Sigmoid colon (tissue), 7 donors: Measurements from ENCODE around the gene MGMT. TPM values are rescaled to one million over a fixed set of nuclear protein-coding genes. Genes with fewer than 3 reads are reported as not detected.
"Not testable (repeated sequence)": the region's sequence is repeated elsewhere in the genome, so short reads cannot be mapped to it uniquely, and the experiment has no call there.

ENCODE experiments used
- DNase-seq: peaks from one replicate; pipeline ENCODE4 v3.0.0-alpha.2; 2019
- H3K27ac ChIP-seq, 4 donors: fragments of 200-600 bp; sonication (generic); one replicate each; pipeline ENCODE4 v1.5.1; 2016 to 2019; ENCODE audit warnings: mild to moderate bottlenecking in 1 of 4
- H3K27me3 ChIP-seq, 3 donors: fragments of 200-600 bp; sonication (generic); one replicate each; pipeline ENCODE4 v1.5.1; 2019; ENCODE audit warnings: mild to moderate bottlenecking in 1 of 3
- H3K36me3 ChIP-seq, 4 donors: fragments of 200-600 bp; sonication (generic); one replicate each; pipeline ENCODE4 v1.5.1; 2016 to 2019
- H3K4me1 ChIP-seq, 4 donors: fragments of 200-600 bp; sonication (generic); one replicate each; pipeline ENCODE4 v1.5.1; 2017 to 2019
- H3K4me3 ChIP-seq, 4 donors: fragments of 200-600 bp; sonication (generic); one replicate each; pipeline ENCODE4 v1.5.1; 2017 to 2019; ENCODE audit warnings: mild to moderate bottlenecking in 2 of 4, moderate library complexity in 1 of 4
- H3K9me3 ChIP-seq, 4 donors: fragments of 200-600 bp in 3 of 4; sonication (generic) in 3 of 4; one replicate each; pipeline versions ENCODE4 v1.5.1 to v1.6.1; 2013 to 2019
- EP300 ChIP-seq, 4 donors: sonication (generic); formaldehyde crosslinking; IDR thresholded peaks; one replicate each; pipeline ENCODE4 v1.6.1; 2017; ENCODE audit warnings: antibody characterized with exemption in 4 of 4
- POLR2A ChIP-seq, 2 donors: fragments of 450-650 bp; IDR thresholded peaks; one replicate each; pipeline ENCODE4 v1.6.1; 2016; ENCODE audit warnings: antibody characterized with exemption in 2 of 2, mild to moderate bottlenecking in 2 of 2, moderate library complexity in 2 of 2
- POLR2AphosphoS5 ChIP-seq, 4 donors: sonication (generic); formaldehyde crosslinking; IDR thresholded peaks; one replicate each; pipeline ENCODE4 v1.6.1; 2017; ENCODE audit warnings: antibody characterized with exemption in 4 of 4
- WGBS, 2 donors: extraction: QIAGEN DNeasy Blood & Tissue Kit; methylation state at CpG; one replicate each; pipeline ENCODE4 v1.1.7; 2013; 5-methylcytosine and 5-hydroxymethylcytosine counted together
- intact Hi-C: fragments of 100-400 bp; cut with DNase I; formaldehyde crosslinking; loops from one replicate; pipeline ENCODE4 v1.15.1; 2023
- polyA plus RNA-seq, 3 donors: library from polyadenylated mRNA; stranded (reverse); fragments of 200-250 nt; gene quantifications; one replicate each; pipeline ENCODE4 v1.2.3, GENCODE V29; 2013
- total RNA-seq, 4 donors: library from RNA; depleted of rRNA; stranded (reverse); fragments of >200 nt; gene quantifications; one replicate each; pipeline ENCODE4 v1.1.0, GENCODE V29; 2016
- TF ChIP-seq, protein P1 (sequence below), 4 experiments: fragments of 450-650 bp in 3 of 4; fragments of 200-600 bp in 1 of 4; IDR thresholded peaks; one replicate each; pipeline ENCODE4 v1.5.1; 2016 to 2019; ENCODE audit warnings: antibody characterized with exemption in 4 of 4, mild to moderate bottlenecking in 3 of 4, moderate library complexity in 2 of 4
- donor health status: healthy with polysubstance abuse.
- donor health status: Bipolar disorder and iron deficiency.
- donor health status: healthy.

MGMT gene
- total and polyA plus RNA-seq, 7 donors, result 7.2 to 40.3 (median 24.3) TPM

DNA sequence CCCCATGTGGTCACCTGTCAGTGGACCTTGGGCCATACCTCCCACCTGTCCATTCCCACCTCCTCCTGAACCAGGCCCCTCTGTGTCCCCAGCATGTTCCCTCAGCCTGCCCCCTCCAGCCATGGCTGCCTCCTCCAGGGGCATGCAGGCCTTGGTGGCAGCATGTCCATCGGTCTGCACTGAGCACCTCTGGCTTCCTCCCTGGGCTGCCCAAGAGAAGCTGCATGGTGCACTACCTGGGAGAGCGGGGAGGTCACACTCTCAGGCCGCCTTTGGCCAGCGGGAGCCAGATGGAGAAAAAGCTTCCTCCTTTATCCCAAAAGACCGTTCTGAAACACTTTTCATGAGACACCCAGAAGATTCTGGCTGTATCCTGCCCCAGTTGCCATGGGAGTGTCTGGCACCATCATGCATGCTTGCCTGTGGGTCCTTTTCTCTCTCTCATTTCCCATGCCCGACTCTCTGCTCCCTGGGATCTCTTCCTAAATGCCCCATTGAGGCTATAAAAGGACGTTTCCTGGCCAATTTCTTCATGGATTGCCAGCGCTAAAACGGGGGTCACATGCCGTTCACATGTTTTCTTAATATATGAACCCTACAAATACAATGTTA lies 45.5 kb upstream of the MGMT start:
- intact Hi-C loops, result no loop called here
- Histone ChIP-seq H3K4me1 (no peaks in the 10 kb centered on the region), H3K27ac (no peak overlapping the region), H3K36me3 (no peaks in the 10 kb centered on the region), H3K27me3 (no peaks in the 10 kb centered on the region), H3K9me3 (no peaks in the 10 kb centered on the region), H3K4me3 (no peak overlapping the region)
- TF ChIP-seq EP300 (IDR thresholded peaks at IDR 0.05) (no peak), POLR2AphosphoS5 (IDR thresholded peaks at IDR 0.05) (no peak), POLR2A (IDR thresholded peaks at IDR 0.05) (no peak)
- TF ChIP-seq, protein P1, sequence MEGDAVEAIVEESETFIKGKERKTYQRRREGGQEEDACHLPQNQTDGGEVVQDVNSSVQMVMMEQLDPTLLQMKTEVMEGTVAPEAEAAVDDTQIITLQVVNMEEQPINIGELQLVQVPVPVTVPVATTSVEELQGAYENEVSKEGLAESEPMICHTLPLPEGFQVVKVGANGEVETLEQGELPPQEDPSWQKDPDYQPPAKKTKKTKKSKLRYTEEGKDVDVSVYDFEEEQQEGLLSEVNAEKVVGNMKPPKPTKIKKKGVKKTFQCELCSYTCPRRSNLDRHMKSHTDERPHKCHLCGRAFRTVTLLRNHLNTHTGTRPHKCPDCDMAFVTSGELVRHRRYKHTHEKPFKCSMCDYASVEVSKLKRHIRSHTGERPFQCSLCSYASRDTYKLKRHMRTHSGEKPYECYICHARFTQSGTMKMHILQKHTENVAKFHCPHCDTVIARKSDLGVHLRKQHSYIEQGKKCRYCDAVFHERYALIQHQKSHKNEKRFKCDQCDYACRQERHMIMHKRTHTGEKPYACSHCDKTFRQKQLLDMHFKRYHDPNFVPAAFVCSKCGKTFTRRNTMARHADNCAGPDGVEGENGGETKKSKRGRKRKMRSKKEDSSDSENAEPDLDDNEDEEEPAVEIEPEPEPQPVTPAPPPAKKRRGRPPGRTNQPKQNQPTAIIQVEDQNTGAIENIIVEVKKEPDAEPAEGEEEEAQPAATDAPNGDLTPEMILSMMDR (IDR thresholded peaks at IDR 0.05), result no peak
- WGBS, 2 donors, result 83 to 91% methylated on average over 10 of the region's 10 CpGs
- DNase-seq, result no peak

DNA sequence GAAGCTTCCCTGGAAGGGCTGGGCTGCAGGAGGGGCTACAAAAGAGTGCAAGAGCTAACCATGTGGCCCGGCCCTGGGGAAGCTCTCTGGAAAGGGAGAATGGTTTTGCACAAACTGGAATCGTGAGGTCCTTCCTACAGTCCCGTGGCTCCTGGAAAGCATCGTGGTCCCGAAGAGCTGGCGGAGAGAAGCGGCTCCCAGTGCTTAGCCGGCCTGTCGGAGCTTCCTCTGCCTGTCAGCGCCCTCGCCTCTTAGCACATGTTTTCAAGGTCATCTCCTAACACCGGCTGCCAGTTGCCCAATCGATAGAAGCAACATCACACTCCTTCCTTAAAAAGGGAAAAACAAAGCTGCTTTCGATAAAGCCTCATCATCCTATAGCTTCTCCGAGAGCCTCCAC lies 42.1 kb upstream of the MGMT start:
- 87 to 91% methylated on average over 15 of the region's 15 CpGs for WGBS, 2 donors
- Histone ChIP-seq H3K36me3 (no peaks in the 10 kb centered on the region), H3K4me1 (no peaks in the 10 kb centered on the region), H3K27ac (no peak overlapping the region), H3K27me3 (no peaks in the 10 kb centered on the region), H3K4me3 (no peak overlapping the region), H3K9me3 (no peaks in the 10 kb centered on the region)
- no peak for DNase-seq
- TF ChIP-seq POLR2A (IDR thresholded peaks at IDR 0.05) (no peak), POLR2AphosphoS5 (IDR thresholded peaks at IDR 0.05) (no peak), EP300 (IDR thresholded peaks at IDR 0.05) (no peak)
- TF ChIP-seq, protein P1 (IDR thresholded peaks at IDR 0.05), result no peak
- intact Hi-C loops, result no loop called here

DNA sequence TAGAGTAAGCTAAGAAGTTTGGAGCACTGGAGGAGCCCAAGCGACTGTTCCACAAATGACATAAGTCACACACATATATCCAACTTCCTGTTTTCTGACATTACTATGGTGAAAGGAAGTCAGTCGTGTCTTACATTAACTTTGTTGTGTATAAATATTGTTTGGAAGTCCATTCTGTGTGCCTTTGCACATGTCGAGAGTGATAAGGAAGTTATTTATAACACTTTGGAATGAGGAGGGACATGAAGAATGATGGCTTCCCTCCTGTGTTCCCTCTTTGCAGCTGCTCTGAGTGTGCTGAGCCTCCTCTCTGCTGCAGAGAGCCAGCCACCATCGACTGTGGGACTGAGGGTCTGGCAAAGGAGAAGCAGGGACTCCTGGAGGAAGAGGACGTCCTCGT lies 40.4 kb upstream of the MGMT start:
- Histone ChIP-seq H3K4me1 (no peaks in the 10 kb centered on the region), H3K27me3 (no peaks in the 10 kb centered on the region), H3K4me3 (no peak overlapping the region), H3K9me3 (no peaks in the 10 kb centered on the region), H3K36me3 (no peaks in the 10 kb centered on the region), H3K27ac (no peak overlapping the region)
- no peak for DNase-seq
- WGBS, 2 donors, result 33 to 38% methylated on average over 6 of the region's 6 CpGs
- intact Hi-C loops, result no loop called here
- TF ChIP-seq EP300 (IDR thresholded peaks at IDR 0.05), result no peak
- no peak for TF ChIP-seq POLR2A (IDR thresholded peaks at IDR 0.05)
- no peak for TF ChIP-seq POLR2AphosphoS5 (IDR thresholded peaks at IDR 0.05)

DNA sequence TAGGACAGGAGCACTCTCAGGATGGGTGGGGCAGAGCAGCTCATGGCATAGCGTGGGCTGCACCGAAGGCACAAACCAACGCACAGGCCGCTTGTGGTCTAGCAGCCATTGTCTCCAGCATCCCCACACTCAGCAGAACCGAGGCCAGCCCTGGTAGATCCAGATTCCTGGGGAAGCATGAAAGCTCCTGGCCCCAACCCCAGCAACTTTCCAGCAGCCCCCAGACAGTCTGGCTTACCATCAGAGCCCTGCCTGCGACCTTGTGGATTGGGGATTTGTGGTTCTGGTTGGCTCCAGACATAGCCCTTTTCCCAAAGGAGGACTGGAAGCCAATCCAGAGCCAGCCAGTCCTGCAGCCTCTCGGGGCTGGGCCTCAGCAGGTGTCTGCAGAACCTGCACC lies 33.8 kb upstream of the MGMT start:
- Histone ChIP-seq H3K27ac (no peak overlapping the region), H3K4me1 (no peaks in the 10 kb centered on the region), H3K9me3 (no peaks in the 10 kb centered on the region), H3K27me3 (no peaks in the 10 kb centered on the region), H3K36me3 (no peaks in the 10 kb centered on the region), H3K4me3 (no peak overlapping the region)
- 74 to 88% methylated on average over 7 of the region's 7 CpGs for WGBS, 2 donors
- no peak for DNase-seq
- intact Hi-C loops, result no loop called here
- TF ChIP-seq EP300 (IDR thresholded peaks at IDR 0.05) (no peak), POLR2AphosphoS5 (IDR thresholded peaks at IDR 0.05) (no peak), POLR2A (IDR thresholded peaks at IDR 0.05) (no peak)
- TF ChIP-seq, protein P1 (IDR thresholded peaks at IDR 0.05), result no peak

DNA sequence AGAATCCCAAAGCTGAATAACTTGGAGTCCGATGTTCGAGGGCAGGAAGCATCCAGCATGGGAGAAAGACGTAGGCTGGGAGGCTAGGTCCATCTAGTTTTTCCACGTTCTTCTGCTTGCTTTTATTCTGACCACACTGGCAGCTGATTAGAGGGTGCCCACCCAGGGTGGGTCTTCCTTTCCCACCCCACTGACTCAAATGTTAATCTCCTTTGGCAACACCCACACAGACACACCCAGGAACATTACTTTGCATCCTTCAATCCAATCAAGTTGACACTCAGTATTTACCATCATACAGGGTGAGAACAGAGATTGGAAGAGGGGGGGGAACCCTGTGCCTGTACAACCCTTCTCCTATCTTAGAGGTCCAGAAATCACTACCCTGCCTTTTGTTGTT lies 31.3 kb upstream of the MGMT start:
- DNase-seq, H3K36me3 ChIP-seq, H3K27me3 ChIP-seq, H3K4me3 ChIP-seq, H3K9me3 ChIP-seq, H3K27ac ChIP-seq, intact Hi-C loops, H3K4me1 ChIP-seq: not testable (repeated sequence)
- 86 to 95% methylated on average over 4 of the region's 4 CpGs for WGBS, 2 donors

DNA sequence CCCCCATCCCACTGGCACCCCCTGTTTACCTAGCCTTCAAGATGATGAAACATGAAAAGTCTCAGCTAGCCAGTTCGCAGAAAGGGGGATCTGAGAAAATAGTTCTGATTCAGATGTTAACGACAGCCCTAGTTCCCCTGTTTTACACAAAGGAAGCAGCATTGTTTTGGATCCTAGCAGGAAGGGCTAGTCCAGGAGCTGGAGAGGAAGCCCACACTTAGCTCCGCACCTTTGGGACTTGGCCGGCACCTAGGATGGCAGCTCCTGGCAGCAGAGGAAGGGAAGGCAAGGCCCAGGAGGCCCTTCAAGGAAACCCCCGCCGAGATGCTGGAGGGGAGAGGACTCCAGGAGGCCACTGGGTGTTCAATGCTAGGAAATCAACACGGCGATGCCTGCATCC lies 29.0 kb upstream of the MGMT start:
- WGBS, 2 donors, result 81 to 84% methylated on average over 8 of the region's 8 CpGs
- Histone ChIP-seq H3K27me3 (no peaks in the 10 kb centered on the region), H3K27ac (no peak overlapping the region), H3K4me1 (no peaks in the 10 kb centered on the region), H3K9me3 (no peaks in the 10 kb centered on the region), H3K36me3 (no peaks in the 10 kb centered on the region), H3K4me3 (no peak overlapping the region)
- no peak for DNase-seq
- no peak for TF ChIP-seq POLR2AphosphoS5 (IDR thresholded peaks at IDR 0.05)
- TF ChIP-seq POLR2A (IDR thresholded peaks at IDR 0.05), result no peak
- no peak for TF ChIP-seq EP300 (IDR thresholded peaks at IDR 0.05)
- TF ChIP-seq, protein P1 (IDR thresholded peaks at IDR 0.05), result no peak
- intact Hi-C loops, result no loop called here
